ENCODE measurements around the gene ADH6.
A peak's percentile ranks its signal among the peaks of the same experiment; 100 is the strongest.

The ADH6 gene

GRCh38 chr4:99205153-99205979, 13.7 kb downstream of the ADH6 start:
- Histone ChIP-seq H3K27ac (peak overlapping the region; percentile 71 to 74), H3K9me3 (no peaks in the 10 kb centered on the region), H3K4me1 (peaks cover 0 to 77% (median 24%) of the 10 kb centered on the region in 4 donors), H3K27me3 (no peaks in the 10 kb centered on the region), H3K36me3 (no peaks in the 10 kb centered on the region), H3K4me3 (no peak overlapping the region)
- intact Hi-C loops (cut with DNase I; ENCODE audit: low total_unique reads) = no loop called here
- TF ChIP-seq CTCF (IDR thresholded peaks at IDR 0.05) = no peak
- peak; percentile 71 to 79 for DNase-seq

GRCh38 chr4:99202536-99202935, 16.5 kb downstream of the ADH6 start:
- Histone ChIP-seq H3K4me1 (peaks cover 0 to 49% (median 22%) of the 10 kb centered on the region in 4 donors), H3K36me3 (peaks cover 0 to 3% (median 0%) of the 10 kb centered on the region in 3 donors), H3K27me3 (no peaks in the 10 kb centered on the region), H3K4me3 (no peak overlapping the region), H3K9me3 (no peaks in the 10 kb centered on the region), H3K27ac (peak overlapping the region; percentile 71 to 74)
- no peak for TF ChIP-seq CTCF (IDR thresholded peaks at IDR 0.05)
- DNase-seq = peak in 1 of 2 donors; percentile 61
- intact Hi-C loops (cut with DNase I; ENCODE audit: low total_unique reads) = loop anchor here (5.0 kb wide), 2 partner anchors 205 to 260 kb away; no protein-coding TSS in a partner anchor

- H3K27me3 ChIP-seq = no peaks in the 10 kb centered on the region
- peak overlapping the region; percentile 71 to 74 for H3K27ac ChIP-seq
- H3K4me3 ChIP-seq = no peak overlapping the region
- no peak for DNase-seq
- intact Hi-C loops (cut with DNase I; ENCODE audit: low total_unique reads) = loop anchor here (5.0 kb wide), 2 partner anchors 205 to 260 kb away; no protein-coding TSS in a partner anchor
- peaks cover 0 to 3% (median 0%) of the 10 kb centered on the region in 3 donors for H3K36me3 ChIP-seq
- H3K4me1 ChIP-seq = peaks cover 0 to 45% (median 22%) of the 10 kb centered on the region in 4 donors
- TF ChIP-seq CTCF (IDR thresholded peaks at IDR 0.05) = no peak
- no peaks in the 10 kb centered on the region for H3K9me3 ChIP-seq
Measured at GRCh38 chr4:99202094-99202493, 17.0 kb downstream of the ADH6 start.

GRCh38 chr4:99201690-99202089, 17.4 kb downstream of the ADH6 start:
- H3K27me3 ChIP-seq = no peaks in the 10 kb centered on the region
- H3K4me3 ChIP-seq = no peak overlapping the region
- peaks cover 0 to 3% (median 0%) of the 10 kb centered on the region in 3 donors for H3K36me3 ChIP-seq
- peak; percentile 32 to 40 for TF ChIP-seq CTCF (IDR thresholded peaks at IDR 0.05)
- peak overlapping the region; percentile 71 to 74 for H3K27ac ChIP-seq
- H3K4me1 ChIP-seq = peaks cover 0 to 45% (median 22%) of the 10 kb centered on the region in 4 donors
- no peaks in the 10 kb centered on the region for H3K9me3 ChIP-seq
- DNase-seq = no peak
- intact Hi-C loops (cut with DNase I; ENCODE audit: low total_unique reads) = loop anchor here (5.0 kb wide), 2 partner anchors 206 to 261 kb away; no protein-coding TSS in a partner anchor

- Histone ChIP-seq H3K4me3 (no peak overlapping the region), H3K9me3 (no peaks in the 10 kb centered on the region), H3K27me3 (no peaks in the 10 kb centered on the region), H3K27ac (peak overlapping the region in 1 of 2 donors; percentile 71), H3K4me1 (peaks cover 0 to 34% (median 19%) of the 10 kb centered on the region in 4 donors), H3K36me3 (peaks cover 0 to 3% (median 0%) of the 10 kb centered on the region in 3 donors)
- DNase-seq = no peak
- TF ChIP-seq CTCF (IDR thresholded peaks at IDR 0.05) = no peak
- intact Hi-C loops (cut with DNase I; ENCODE audit: low total_unique reads) = loop anchor here (5.0 kb wide), 2 partner anchors 207 to 262 kb away; no protein-coding TSS in a partner anchor
Measured at GRCh38 chr4:99200138-99200537, 18.9 kb downstream of the ADH6 start.

All from tibial artery (tissue), 4 donors.